ENCODE data around the gene SOWAHA.

Gene SOWAHA

DNA sequence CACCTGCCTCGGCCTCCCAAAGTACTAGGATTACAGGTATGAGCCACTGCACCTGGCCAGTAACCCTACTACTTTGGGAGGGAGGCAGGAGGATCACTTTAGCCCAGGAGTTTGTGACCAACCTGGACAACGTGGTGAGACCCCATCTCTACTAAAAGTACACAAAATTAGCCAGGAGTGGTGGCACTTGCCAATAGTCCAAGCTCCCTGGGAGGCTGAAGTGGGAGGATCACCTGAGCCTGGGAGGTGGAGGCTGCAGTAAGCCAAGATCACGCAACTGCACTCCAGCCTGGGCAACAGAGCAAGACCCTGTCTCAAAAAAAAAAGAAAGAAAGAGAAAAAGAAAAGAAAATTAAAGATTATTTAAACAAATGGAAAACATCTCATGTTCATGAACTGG, 42.9 kb downstream of the SOWAHA start:
- DNase-seq: no peak

- DNase-seq: no peak
These were observed 46.9 kb downstream of the SOWAHA start for GRCh38 chr5:132859889-132860437.

GRCh38 chr5:132860742-132861141, 47.6 kb downstream of the SOWAHA start:
- DNase-seq: no peak

DNA sequence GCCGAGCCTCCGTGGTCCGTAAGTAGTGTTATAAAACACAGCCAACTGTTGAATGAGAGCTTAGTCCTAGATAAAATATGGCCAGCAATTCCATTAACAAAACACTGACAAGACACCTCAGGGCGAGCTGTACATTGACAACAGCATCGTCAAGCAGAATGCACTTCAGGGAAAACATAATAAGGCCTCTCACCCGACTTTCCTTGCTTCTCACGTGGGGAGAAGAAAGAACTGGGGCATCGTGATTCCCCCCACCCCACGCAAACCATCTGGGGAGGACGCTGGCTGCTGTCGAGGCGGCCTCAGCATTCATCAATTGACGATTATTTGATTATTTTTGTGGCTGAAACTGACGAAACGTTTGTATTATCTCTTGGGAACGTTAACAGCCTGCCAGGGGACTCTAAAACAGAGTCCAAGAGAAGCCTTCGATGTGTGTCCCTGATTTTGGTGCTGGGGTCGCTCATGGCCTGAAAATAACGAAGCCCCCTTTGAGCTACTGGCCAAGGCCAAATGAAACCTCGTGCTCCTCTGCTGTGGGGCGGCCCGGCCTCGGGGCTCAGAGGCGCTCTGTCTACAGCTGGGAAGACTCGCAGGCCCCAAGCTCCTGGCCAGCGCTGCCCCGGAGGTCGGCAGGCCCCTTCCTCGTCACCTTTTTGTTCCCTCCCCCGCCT, 52.7 kb downstream of the SOWAHA start:
- no peak for DNase-seq

All from left hindlimb (tissue), 1 donor.